ENCODE data around the gene REPS2. TPM values are rescaled to one million over a fixed set of nuclear protein-coding genes. Genes with fewer than 3 reads are reported as not detected.

Gene REPS2
- total RNA-seq, 6 donors from 2014 or later, result 17.0 to 47.0 (median 29.4) TPM

DNA sequence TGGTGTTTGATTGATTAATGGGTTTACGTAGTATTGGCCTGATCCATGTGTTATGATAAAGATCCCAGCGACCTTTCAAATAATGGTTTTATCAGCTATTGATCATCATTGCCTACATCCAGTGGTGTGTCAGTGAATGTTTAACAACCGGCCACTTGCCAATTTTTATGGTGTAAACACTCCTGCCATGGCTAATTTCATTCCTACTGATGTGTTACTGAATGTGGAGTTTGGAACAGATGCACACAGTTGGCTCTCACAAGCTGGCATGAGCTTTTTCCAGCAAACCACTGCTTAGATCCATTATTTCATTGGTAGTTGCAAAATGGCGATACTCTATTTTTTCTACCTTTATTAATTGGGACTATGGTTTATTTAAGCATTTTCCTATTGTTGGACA lies 139.9 kb downstream of the REPS2 start:
- no peak overlapping the region for H3K4me3 ChIP-seq
- WGBS, 2 donors, result 80 to 84% methylated on average over 4 of the region's 4 CpGs
- H3K27me3 ChIP-seq, result no peaks in the 10 kb centered on the region
- no peak for DNase-seq
- no peaks in the 10 kb centered on the region for H3K9me3 ChIP-seq
- TF ChIP-seq EP300 (IDR thresholded peaks at IDR 0.05) (no peak), POLR2A (IDR thresholded peaks at IDR 0.05) (no peak), POLR2AphosphoS5 (IDR thresholded peaks at IDR 0.05) (no peak)
- TF ChIP-seq, protein P1, sequence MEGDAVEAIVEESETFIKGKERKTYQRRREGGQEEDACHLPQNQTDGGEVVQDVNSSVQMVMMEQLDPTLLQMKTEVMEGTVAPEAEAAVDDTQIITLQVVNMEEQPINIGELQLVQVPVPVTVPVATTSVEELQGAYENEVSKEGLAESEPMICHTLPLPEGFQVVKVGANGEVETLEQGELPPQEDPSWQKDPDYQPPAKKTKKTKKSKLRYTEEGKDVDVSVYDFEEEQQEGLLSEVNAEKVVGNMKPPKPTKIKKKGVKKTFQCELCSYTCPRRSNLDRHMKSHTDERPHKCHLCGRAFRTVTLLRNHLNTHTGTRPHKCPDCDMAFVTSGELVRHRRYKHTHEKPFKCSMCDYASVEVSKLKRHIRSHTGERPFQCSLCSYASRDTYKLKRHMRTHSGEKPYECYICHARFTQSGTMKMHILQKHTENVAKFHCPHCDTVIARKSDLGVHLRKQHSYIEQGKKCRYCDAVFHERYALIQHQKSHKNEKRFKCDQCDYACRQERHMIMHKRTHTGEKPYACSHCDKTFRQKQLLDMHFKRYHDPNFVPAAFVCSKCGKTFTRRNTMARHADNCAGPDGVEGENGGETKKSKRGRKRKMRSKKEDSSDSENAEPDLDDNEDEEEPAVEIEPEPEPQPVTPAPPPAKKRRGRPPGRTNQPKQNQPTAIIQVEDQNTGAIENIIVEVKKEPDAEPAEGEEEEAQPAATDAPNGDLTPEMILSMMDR (IDR thresholded peaks at IDR 0.05), result no peak
- ATAC-seq (ENCODE audit: low FRiP score in 2 of 2), result no peak
- H3K27ac ChIP-seq, result no peak overlapping the region
- no peaks in the 10 kb centered on the region for H3K4me1 ChIP-seq
- H3K36me3 ChIP-seq, result no peaks in the 10 kb centered on the region

DNA sequence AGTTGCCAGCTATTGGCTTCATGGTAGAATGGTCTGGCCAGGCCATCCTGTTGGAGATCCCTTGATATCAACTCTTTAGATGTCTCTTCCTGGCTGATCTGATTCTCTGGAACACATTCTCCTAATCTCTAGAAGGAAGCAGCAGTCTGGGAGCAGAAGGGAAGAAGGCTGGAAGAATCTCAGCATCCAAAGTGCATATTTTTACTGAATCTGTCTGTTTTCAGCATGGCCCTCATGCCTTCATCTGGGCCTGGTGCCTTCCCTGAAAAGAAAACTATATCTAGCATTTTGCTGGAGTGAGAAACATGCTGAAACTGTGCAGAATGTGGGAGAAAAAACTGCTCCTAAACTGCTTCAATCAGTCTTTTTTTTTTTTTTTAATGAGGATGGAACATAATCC lies 148.7 kb downstream of the REPS2 start:
- no peak overlapping the region for H3K27ac ChIP-seq
- no peaks in the 10 kb centered on the region for H3K36me3 ChIP-seq
- DNase-seq (no peak), ATAC-seq (ENCODE audit: low FRiP score in 2 of 2) (no peak)
- no peaks in the 10 kb centered on the region for H3K9me3 ChIP-seq
- no peaks in the 10 kb centered on the region for H3K4me1 ChIP-seq
- no peak overlapping the region for H3K4me3 ChIP-seq
- no peak for TF ChIP-seq EP300 (IDR thresholded peaks at IDR 0.05)
- TF ChIP-seq POLR2AphosphoS5 (IDR thresholded peaks at IDR 0.05), result no peak
- no peak for TF ChIP-seq POLR2A (IDR thresholded peaks at IDR 0.05)
- TF ChIP-seq, protein P1 (IDR thresholded peaks at IDR 0.05), result no peak
- no peaks in the 10 kb centered on the region for H3K27me3 ChIP-seq

DNA sequence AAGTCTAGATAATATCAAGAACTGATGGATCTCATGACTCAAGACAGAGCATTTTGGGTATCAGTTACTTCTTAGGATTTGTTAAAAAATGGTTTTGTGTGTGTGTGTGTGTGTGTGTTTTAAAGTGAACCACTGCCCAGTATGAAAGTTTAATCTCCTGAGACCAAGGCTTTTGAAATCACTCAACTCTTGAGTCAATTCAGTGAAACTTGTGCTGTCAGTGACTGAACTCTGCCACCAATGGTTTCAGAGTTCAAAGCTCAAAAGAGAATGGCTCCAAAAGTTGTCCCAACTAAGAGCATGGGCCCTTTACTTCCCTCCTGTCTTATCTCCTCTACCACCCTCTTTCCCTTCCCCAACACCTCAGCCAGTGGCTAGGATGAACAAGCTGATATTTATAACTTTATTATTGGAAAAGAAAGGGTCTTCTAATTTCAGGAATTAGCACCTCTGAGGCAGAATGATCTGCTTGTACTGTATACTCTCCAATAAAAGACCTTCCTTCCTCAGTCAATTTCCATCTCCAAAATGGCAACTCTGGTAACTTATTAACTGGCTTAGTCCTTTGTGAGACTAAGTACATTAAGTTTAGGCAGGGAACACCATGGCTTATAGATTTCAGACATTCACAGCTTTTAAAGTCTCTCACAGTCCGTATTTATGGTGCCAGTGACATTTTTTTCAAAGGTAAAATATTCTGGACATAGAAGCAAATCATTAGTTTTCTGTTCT lies 152.2 kb downstream of the REPS2 start:
- TF ChIP-seq, protein P1 (IDR thresholded peaks at IDR 0.05), result no peak
- no peak for TF ChIP-seq POLR2A (IDR thresholded peaks at IDR 0.05)
- TF ChIP-seq POLR2AphosphoS5 (IDR thresholded peaks at IDR 0.05), result no peak
- TF ChIP-seq EP300 (IDR thresholded peaks at IDR 0.05), result no peak
- 58 to 88% methylated on average over 1 of the region's 1 CpG for WGBS, 2 donors
- H3K4me3 ChIP-seq, result no peak overlapping the region

DNA sequence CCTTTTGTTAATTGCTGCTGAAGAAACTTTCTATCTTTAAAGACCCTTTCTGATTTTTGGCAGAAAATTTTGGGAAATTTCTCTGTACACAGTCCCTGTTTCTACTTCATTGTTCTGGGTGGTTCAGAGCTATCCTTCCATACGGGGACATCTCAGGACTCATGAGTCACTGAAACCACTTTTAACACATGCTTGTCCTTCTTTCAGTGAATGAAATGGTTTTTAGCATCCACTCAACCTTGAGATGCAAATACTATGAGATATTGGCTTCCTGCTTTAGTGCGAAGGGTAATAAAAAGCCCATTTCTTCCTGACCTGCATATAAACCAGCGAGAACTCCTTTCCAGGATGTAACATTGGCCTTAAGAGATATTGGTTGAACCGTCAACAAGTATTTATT lies 158.0 kb downstream of the REPS2 start:
- 66 to 78% methylated on average over 4 of the region's 4 CpGs for WGBS, 2 donors
- H3K27me3 ChIP-seq, result no peaks in the 10 kb centered on the region
- ATAC-seq (ENCODE audit: low FRiP score in 2 of 2) (no peak), DNase-seq (no peak)
- H3K4me3 ChIP-seq, result no peak overlapping the region
- TF ChIP-seq, protein P1 (IDR thresholded peaks at IDR 0.05), result no peak
- TF ChIP-seq POLR2A (IDR thresholded peaks at IDR 0.05) (no peak), EP300 (IDR thresholded peaks at IDR 0.05) (no peak), POLR2AphosphoS5 (IDR thresholded peaks at IDR 0.05) (no peak)
- H3K36me3 ChIP-seq, result no peaks in the 10 kb centered on the region
- no peaks in the 10 kb centered on the region for H3K4me1 ChIP-seq
- no peak overlapping the region for H3K27ac ChIP-seq
- H3K9me3 ChIP-seq, result no peaks in the 10 kb centered on the region

More for the DNA sequence above, 152.2 kb downstream of the REPS2 start:
- Histone ChIP-seq H3K4me1 (no peaks in the 10 kb centered on the region), H3K9me3 (no peaks in the 10 kb centered on the region), H3K36me3 (no peaks in the 10 kb centered on the region), H3K27me3 (no peaks in the 10 kb centered on the region), H3K27ac (no peak overlapping the region)
- no peak for DNase-seq
- ATAC-seq (ENCODE audit: low FRiP score in 2 of 2), result no peak

DNA sequence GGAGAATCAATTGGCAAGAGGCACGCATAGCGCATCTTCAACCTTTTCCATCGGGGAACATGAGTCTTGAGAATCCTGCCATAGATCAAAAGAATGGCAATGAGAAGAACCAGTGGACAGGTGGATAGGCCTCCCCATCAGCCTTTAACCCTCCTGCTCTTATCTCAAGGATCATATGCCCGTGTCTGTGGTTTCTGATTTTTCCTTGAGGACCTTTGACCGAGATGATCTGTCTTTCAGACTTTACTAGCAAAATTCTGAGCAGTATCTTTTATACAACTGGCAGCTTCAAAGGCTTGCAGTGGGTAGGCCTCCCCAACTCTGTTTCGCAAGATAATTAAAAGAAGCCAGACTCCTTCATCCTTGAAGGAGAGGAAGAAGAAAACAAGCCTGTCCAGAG lies 174.4 kb downstream of the REPS2 start:
- H3K36me3 ChIP-seq, result no peaks in the 10 kb centered on the region
- 76 to 100% methylated on average over 3 to 6 of the region's 6 CpGs for WGBS, 2 donors
- no peak for TF ChIP-seq POLR2AphosphoS5 (IDR thresholded peaks at IDR 0.05)
- no peak for TF ChIP-seq EP300 (IDR thresholded peaks at IDR 0.05)
- TF ChIP-seq, protein P1 (IDR thresholded peaks at IDR 0.05), result no peak
- TF ChIP-seq POLR2A (IDR thresholded peaks at IDR 0.05), result no peak

More for the DNA sequence above, 174.4 kb downstream of the REPS2 start:
- no peak overlapping the region for H3K4me3 ChIP-seq
- no peaks in the 10 kb centered on the region for H3K9me3 ChIP-seq
- H3K27me3 ChIP-seq, result no peaks in the 10 kb centered on the region
- H3K4me1 ChIP-seq, result no peaks in the 10 kb centered on the region
- DNase-seq (no peak), ATAC-seq (ENCODE audit: low FRiP score in 2 of 2) (no peak)
- H3K27ac ChIP-seq, result no peak overlapping the region

Measured in upper lobe of left lung (tissue), 6 donors.